DND-41 (cell line): ENCODE data around the gene SYCE1L.
"Not testable (repeated sequence)": the region's sequence is repeated elsewhere in the genome, so short reads cannot be mapped to it uniquely, and the experiment has no call there.

ENCODE experiments used
- EZH2 ChIP-seq: IDR thresholded peaks from 3 replicates; pipeline ENCODE4 v1.6.1; 2012; ENCODE audit warnings: borderline replicate concordance, low read depth, mild to moderate bottlenecking, moderate library complexity, low read length, inconsistent platforms; ENCODE audit not compliant: severe bottlenecking
- TF ChIP-seq, protein P1 (sequence below): IDR thresholded peaks from 2 replicates; pipeline ENCODE4 v1.5.1; 2012; ENCODE audit warnings: borderline replicate concordance, low read length, moderate library complexity, mild to moderate bottlenecking; ENCODE audit not compliant: poor library complexity, severe bottlenecking; ENCODE audit errors: extremely low read depth

DNA sequence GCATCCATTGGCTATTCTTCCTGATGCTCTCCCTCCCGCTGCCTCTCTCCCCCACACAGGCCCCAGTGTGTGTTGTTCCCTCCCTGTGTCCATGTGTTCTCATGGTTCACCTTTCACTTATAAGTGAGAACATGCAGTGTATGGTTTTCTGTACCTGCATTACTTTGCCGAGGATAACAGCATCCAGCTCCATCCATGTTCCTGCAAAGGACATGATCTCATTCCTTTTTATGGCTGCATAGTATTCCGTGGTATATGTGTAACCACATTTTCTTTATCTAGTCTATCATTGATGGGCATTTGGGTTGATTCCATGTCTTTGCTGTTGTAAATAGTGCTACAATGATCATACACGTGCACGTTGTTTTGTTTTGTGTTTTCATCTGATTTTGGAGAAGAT lies 43.3 kb downstream of the SYCE1L start:
- TF ChIP-seq, protein P1, sequence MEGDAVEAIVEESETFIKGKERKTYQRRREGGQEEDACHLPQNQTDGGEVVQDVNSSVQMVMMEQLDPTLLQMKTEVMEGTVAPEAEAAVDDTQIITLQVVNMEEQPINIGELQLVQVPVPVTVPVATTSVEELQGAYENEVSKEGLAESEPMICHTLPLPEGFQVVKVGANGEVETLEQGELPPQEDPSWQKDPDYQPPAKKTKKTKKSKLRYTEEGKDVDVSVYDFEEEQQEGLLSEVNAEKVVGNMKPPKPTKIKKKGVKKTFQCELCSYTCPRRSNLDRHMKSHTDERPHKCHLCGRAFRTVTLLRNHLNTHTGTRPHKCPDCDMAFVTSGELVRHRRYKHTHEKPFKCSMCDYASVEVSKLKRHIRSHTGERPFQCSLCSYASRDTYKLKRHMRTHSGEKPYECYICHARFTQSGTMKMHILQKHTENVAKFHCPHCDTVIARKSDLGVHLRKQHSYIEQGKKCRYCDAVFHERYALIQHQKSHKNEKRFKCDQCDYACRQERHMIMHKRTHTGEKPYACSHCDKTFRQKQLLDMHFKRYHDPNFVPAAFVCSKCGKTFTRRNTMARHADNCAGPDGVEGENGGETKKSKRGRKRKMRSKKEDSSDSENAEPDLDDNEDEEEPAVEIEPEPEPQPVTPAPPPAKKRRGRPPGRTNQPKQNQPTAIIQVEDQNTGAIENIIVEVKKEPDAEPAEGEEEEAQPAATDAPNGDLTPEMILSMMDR = not testable (repeated sequence)
- not testable (repeated sequence) for TF ChIP-seq EZH2
